Measurements from ENCODE around the gene TMEM269.

GRCh38 chr1:42768172-42768571 is 16.6 kb upstream of the TMEM269 start:
- TF ChIP-seq CTCF (conservative IDR thresholded peaks at IDR 0.05; ENCODE audit: low read depth, low read length) (no peak), EZH2 (IDR thresholded peaks at IDR 0.05; ENCODE audit: borderline replicate concordance, low read depth, low read length, poor library complexity, severe bottlenecking) (no peak)

Measured in A673 (cell line).